Endometrium (tissue), 2 donors: Measurements from ENCODE around the gene DOCK9.

Experiments used
- FAIRE-seq: peaks from 2 replicates; lab custom pipeline; 2012; peaks lifted over from hg19 to GRCh38; lab: Jason Lieb, UNC
- donor health status: control.
- donor health status: control.

DOCK9 gene

DNA sequence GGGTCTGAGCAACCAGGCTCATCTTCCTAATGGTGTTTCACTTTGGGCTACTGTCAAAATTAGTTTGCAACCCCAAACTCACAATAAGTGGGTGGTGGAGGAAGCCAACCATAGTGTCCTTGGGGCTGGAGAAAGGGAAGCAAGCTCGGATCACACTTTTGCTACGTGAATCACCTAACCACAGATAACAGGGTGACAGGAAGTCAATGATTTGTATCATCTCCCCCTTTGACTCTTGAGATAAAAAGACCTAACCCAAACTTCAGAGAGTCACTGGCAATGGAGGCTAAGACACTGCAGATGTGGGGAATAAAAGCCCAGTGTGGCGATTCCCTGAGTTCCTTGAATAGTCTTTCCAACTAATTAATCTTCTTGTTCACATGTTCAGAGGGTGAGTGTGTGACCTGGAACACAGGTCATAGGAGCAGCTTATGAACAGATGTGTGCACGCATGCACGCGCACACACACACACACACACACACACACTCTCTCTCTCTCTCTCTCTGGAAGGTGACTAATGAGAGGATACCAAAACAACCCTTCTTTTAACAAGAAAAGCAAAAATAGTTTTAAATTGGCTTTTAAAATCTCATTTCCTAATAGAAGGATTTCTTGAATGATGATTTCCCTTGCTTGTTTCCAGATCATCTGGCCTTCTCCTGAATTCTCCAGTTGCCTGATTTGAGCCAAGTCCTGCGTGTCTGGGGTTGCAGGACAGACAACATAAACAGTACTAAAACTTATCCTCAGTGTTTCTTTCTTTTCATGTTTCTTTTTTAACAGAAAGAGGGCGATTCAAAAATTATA, 21.2 kb upstream of the DOCK9 start:
- FAIRE-seq = no peak

DNA sequence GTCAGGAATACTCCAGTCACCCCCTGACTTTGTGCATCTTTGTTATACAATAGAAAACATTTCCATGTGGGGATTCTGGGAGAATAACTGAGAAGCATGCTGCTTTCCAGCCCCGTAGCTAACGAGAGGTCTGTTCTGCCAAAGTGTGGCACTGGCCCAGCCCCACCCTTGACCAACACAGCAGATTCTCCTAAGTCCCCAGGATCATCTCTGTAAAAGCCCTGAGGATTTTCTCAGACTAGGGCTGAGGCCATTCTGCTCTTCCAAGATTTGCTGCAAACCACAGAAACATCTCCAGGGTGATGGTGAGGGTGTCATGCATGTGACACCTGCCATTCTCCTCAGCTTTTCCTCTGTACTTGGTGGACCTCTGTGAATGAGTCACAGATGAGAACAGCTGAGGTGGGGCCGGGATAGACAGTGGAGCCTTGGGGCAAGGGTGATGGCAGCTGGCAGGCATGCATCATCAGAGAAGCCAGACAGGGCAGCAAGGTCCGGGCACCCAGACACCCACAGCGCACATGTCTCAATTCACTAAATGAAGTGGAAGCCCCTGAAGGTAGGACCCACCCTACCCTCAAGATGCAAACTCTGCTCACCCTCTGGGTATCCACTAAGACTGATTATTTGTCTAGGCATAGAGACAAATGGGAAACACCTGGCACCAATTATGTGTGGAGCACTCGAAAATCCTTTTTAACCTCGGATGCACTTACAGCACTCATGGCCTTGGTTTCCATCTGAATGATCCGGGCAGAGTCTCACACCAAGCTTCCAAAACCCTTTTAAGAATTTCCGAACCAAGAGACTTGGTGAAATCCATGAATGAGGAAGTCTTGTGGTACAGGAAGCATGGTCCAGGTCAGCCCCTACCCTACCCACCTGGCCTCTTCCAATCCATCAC, 20.1 kb upstream of the DOCK9 start:
- FAIRE-seq = no peak

DNA sequence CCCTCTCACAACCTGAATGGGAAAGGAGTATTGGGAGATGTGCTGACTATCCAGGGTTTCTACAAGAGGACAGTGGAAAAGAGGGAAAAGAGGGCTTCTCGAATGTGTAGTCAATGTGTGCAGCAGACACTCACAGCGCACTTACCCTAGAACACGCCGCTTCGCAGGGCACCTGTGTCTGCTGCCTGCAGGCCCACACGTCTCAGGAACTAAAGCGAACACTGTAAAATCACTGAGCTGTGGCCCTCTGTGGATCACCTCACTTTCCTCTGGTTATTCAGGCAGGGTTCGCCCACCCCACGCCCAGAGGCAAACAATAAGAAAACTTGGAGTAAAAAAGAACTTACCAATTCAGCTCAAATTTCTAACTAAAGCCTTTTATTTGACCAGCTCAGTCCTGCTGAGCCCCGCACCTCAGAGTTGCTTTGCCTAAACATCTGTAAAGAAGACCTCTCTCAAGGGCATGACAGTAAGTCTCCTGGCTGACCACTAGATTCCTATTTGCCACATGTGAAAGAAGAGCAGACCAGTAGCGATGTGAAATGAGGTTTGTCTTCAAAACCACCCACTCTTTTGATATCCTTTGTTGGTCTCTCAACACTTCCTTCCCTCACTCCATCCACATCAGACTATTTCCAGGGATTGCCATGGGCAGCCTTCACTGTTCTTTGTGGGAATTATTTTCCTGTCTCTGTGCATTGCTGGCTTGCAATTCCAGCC, 19.3 kb upstream of the DOCK9 start:
- FAIRE-seq = no peak

DNA sequence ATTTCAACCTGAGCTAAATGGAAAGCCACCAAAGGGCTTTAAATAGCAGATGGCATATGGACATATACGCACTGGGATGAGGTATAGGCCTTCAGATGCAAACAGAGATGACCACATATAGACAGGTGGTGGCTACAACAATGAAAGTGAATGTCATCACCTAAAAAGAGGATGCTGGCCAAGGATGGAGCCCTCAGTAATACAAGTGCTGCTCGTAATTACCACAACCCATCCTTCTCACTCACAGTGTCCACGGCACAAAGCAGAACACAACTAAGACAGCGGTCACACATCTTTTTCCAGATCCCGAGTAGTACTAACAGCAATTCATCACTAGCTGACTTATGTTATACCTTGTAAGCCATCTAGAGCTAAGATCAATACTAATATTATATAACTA, 18.2 kb upstream of the DOCK9 start:
- no peak for FAIRE-seq

DNA sequence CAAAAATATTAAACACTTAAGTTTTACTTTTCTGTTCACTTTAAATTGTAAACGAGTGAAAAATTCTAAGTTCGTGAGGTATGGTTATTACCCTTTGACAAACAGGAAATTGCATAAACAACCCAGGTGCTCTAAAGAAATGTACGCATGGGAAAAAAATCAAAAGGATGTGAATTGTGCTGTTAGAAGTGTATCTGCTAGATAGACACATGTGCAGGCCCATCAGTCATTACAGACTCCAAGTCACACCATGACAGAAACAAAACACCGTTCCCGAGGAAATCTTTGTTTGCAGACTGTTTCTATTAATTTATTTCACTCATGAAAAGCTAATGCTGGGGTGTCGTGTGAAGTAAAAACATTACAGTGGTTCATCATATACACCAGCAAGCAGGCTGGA, 17.0 kb upstream of the DOCK9 start:
- no peak for FAIRE-seq

DNA sequence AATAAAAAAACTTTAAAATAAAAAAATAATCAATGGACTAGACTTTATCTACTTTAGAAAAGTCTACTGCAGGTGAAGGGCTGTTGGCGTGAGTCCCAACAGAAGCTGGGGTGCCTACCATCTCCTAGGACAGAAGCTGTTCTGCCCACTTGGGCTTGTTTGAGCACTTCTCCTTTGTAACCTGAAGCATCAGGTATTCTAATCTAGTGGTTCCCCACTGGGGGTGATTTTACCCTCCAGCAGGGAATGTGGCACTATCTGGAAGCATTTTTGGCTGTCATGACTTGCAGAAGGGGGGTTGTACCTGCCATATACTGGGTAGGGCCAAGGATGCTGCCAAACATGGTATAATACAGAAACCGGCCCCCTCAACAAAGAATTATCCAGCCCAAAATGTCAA, 16.2 kb upstream of the DOCK9 start:
- FAIRE-seq = no peak

DNA sequence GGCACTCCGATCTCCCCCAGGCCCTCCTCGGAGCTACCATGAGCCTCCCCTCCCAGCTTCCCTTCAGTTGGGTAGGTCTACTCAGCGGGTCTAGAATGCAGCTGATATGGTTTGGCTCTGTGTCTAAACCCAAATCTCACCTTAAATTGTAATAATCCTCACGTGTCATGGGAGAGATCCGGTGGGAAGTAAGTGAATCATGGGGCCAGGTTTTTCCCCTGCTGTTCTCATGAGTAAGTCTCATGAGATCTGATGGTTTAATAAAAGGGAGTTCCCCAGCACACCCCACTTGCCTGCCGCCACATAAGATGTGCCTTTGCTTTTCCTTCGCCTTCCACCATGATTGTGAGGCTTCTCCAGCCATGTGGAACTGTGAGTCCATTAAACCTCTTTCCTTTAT, 14.5 kb upstream of the DOCK9 start:
- FAIRE-seq = no peak

DNA sequence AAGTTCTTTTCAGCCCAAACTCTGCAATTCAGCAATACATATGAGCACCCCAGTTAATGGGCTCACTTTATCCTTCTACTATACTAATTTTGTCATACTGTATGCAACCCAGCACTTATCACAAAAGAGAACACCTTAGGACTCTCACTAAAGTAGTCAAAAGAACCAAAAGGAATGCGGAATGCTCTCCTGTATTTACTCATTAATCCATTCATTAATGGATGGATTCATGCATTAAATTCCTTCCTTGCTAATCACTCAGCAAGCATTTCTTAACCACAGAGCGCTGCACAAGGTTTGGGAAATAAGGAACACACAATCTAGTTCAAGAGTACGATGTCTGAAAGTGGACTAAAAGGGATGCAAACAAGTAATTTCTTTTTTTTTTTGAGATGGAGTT, 12.8 kb upstream of the DOCK9 start:
- FAIRE-seq = no peak

DNA sequence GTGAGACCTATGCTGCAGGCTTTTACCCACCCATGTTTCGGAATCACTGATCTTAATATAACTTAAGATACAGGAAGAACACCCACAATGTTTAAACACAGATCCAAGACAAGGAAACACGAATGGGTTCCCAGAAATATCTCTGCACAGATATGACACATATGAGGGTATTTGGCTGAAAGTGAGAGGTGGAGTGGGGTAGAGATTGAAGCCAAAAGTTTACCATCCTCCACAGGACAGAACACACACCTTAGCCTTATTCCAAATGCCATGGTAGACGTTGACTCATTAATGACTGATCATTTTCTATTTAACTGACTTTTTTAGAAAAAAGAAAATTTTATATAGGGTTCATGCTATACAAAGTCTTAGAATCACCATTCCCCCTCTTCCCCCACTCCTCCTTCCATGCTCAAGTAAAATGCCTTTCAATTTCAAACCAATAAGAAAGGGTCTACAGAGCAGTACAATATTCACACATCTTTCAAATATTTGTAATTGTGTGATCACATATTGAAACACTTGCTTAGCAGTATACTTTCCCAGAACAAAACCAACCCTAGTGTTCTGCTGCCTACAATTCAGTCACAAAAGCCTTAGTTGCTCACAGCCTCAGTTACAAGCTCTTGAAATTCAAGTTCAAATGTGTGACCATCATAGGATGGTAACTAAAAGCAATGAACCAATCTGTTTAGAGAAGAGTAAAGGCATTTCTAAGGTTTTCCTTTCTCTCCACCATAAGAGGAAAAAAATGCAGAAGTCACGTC, 11.8 kb upstream of the DOCK9 start:
- no peak for FAIRE-seq

DNA sequence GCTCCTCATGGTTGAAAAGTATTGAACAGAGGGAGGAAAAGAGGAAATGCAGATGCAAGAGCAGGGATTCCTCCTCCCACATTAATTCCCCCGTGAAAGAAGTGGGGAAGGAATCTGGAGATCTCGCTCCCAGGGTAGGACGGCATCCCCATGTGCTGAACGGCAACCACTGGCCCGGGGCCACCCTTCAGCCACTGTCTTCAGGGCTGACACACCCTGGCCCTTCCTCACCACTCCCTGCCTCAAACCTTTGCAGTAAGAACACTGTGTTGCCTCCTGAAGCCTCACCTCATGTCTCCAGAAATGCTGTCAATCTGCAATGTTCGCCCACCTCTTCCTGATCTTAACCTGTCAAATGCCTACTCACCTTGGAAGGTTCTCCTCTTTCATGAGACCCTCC, 10.9 kb upstream of the DOCK9 start:
- no peak for FAIRE-seq

DNA sequence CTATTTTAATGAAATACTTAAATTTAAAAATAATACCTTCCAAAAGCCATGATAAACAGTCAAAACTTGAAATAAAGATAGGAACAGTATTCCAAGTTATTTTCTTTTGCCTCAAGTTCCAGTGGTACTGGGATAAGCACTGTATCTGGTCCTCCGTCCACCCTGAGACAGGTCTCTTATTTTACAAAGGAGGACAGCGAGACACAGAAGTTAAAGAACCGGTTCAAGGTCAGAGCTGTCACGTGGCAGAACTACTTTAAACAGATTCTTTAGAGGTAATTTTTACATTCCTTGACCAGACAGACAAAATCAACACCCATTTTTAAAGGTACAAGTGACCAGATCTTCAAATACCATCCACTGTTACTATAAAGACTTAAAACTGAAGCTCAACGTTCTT, 10.4 kb upstream of the DOCK9 start:
- FAIRE-seq = no peak

DNA sequence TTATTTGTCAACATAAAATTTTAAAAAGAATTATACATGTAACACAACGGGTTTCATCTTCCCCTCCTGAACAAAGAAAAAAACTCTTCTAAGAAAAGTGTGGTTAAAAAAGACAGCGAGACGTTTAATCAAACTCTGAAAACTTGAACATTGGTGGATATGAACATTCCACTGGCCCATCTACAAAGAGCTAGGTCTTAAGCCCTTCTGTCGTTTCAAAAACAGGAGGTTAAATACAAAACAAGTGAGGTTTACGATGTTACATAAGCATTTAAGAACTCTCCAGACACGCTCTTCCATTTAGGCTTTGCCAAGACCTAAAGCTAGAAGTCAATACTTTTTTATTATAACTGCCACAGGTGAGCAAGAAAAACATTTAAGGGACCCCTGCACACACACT, 9.4 kb upstream of the DOCK9 start:
- FAIRE-seq = no peak

DNA sequence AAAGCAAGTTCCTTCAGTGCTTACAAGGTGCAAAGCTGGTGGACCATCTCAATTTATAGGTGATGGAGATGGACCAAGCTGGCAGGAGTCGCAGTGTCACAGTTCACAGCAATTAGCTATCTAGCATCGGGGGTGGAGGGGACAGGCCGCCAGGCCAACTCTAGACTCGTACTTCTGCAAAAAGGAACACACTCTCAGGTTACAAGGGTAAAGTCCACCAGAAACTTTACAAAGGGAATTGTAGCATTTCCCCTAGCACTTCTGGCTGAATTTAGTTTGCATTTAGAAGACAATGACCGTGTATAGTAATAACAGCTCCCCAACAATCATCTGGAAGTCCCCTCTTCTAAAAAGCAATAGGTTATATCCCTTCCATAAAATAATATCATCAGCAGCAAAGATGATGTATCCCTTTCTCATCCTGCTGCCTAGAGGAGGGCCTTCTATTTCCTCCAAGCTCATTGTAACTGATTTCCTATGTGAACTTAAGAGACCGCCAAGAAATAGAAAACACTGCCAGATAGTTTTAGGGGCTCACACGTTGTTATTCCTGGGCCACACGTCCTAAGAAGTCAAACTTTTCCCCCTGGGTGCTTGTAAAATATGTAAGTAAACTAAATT, 8.5 kb upstream of the DOCK9 start:
- FAIRE-seq = no peak

DNA sequence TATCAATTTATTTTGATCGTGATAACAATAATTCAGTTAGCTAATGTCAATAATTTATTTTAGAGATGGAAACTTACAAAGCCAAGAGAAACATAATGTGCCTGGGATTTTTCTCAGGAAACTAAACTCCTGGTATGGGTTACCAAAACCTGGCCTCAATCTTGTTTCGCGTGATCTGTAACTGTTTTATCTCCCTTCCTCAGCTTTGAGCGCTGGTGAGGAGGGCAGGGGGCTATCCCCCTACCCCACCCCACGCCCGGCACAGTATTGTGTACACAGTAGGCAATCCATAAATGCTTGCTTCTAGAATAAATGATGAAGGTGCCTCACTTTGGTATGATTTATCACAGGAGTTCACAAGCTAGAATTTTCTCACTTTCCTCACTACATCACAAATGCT, 7.7 kb upstream of the DOCK9 start:
- no peak for FAIRE-seq

DNA sequence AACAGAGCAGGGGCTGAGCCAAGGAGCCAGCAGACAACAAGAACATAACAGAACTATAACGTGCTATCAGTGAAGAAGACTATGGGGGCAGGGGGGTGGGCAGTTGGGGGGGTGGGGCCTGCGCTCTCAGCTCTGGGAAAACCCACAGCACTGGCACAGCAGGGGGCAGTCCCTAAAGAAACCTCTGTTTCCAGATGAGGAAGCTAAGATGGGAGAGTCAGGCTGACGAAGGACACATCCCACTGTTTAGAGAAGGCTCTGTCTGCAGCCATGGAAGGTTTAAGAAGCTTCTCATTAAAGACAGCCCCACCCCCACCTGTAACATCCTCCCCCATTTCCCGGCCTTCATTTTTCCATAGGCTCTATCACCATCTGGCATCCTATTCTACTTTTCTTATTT, 7.1 kb upstream of the DOCK9 start:
- no peak for FAIRE-seq

DNA sequence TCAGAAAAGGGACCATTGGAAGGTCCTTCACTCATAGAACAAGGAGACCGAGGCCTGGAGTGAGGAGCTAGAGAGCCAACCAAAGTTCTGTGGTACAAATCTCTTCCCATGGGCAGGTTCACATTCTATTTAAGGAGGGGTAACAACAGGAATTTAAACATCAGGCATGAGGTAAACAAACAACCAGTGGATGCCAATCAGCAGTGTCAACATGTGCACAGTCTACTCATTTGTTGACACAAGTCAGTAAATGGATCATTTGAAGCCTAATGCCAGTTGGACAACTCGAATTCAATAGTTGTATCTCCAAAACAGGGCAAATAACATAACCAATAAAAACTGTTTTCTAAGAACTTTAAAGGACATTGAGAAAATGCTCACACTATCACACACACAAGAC, 6.3 kb upstream of the DOCK9 start:
- no peak for FAIRE-seq

DNA sequence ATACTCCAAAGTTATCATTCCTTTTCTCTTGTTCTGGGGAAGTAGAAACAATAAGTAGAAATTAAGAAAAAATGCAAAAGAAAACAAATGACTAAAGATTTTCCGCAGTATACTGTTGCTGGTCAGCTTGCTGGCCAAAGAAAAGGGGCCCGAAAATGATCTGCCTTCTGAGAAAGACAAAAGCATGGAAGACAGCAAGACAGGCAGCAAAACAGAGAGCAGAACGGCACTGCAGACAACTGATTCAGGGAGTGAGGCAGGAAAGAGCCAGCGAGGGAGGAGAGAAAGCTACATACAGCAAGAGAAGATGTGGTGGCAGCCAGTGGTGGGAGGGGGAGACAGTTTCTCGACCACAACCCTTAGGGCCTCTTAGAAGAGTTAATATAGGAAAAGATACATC, 5.3 kb upstream of the DOCK9 start:
- FAIRE-seq = no peak

DNA sequence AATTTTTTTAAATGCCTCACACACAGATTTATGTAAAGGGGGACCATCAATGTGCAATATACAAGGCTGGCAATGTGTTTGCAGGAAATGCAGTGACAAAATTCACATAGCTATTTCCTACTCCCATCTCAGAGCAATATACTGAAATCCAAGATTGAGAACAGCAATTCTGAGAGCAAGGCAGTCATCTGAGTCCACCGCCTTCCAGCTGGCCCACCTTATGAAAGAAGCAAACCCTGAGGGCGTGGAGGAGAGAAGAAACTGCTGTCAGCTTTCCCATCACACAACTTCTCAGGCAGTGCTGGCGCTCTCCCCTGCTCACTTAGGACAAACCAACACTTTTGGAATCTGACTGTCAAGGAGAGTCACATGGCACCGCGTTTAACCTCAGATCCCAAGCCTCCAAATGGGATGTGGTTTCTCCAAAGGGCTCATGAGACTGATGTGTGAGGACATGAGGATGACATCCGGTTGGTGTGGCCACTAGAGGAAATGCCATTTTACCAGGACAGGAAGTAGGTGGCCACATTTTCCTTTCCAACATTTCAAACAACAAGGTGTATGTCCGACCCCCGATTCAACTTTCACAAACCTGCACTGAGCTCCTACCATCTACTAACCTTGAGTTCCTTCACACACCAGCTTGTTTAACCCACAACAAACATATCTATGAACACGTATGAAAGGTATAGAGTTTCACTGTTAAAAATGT, 3.7 kb upstream of the DOCK9 start:
- FAIRE-seq = no peak

DNA sequence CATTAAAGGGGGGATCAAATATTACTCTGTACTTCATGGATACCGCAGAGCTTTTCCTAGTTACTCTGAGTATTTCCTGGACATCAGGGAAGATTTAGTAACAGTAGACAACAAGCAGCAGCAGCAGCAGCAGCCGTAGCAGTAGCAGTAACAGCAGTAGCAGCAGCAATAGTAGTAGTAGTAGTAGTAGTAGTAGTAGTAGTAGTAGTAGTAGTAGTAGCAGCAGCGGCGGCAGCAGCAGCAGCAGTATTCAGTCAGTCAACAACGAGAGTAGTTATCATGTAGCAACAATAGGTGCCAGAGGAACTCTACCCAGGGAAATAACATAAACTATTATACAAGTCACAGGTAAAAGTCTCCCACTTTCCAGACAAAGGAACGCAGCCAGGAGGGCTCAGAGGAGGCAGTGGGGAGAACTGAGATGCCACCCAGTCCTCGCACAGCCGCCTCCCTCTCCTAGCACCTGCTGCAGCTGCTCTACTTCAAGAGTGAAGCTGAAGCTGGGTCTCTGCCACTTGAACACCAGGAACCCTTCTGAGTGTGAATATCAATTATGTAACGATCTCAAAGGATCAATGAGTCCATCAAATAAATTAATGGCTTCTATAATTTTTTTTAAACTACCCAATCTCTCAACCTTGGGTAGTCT, 1.3 kb upstream of the DOCK9 start:
- no peak for FAIRE-seq

DNA sequence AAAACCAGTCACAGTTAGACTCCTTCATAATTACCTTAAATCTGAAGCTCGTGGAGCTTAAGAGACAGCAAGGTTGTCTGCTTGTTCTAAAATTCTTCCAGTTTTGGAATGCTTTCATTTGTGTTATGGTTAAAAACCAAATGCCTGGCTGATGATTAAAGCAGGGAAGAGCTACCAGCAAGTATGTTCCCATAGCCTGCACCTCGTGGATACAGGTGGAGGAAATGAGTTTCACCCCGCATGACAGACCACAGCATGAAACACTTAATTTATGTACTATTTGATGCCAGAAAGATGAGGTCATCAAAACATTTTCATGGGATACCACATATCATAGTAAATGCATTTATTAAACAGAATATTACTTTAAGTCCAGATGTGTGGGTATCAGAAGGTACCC, 416 bp upstream of the DOCK9 start:
- no peak for FAIRE-seq

DNA sequence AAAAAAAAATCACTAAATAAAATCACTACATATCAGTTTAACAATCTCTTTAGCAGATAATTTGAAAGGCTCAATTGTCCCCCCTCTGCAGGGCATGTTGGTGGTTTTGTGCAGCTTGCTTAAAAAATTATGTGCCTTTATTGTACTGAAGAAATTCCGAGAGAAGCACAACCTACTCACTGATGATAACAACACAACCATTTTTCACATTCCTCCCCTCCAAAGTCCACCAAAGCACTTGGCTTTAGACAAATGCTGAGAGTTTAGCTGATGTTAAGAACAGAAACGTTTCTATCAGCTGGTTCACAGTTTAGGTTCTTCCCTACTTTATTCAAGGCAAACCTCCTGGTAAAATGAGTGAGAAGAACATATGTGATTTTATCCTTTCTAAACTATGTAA, 923 bp downstream of the DOCK9 start:
- no peak for FAIRE-seq
